HL-60 (cell line): ENCODE data around the gene RTN4.

ENCODE experiments used
- CTCF ChIP-seq: IDR thresholded peaks from one replicate; pipeline ENCODE4 v1.5.1; 2011; ENCODE audit warnings: low read length, control low read depth, inconsistent platforms; ENCODE audit not compliant: insufficient read depth
- GABPA ChIP-seq: IDR thresholded peaks from 2 replicates; pipeline ENCODE4 v1.6.1; 2012; ENCODE audit warnings: low read depth
- POLR2AphosphoS5 ChIP-seq: IDR thresholded peaks from 2 replicates; pipeline ENCODE4 v1.6.1; 2012; ENCODE audit warnings: low read depth

GRCh38 chr2:55017880-55018279 lies 32.4 kb downstream of the RTN4 start:
- TF ChIP-seq CTCF: no peak
- TF ChIP-seq POLR2AphosphoS5: no peak
- TF ChIP-seq GABPA: no peak
